Measurements from ENCODE around the gene STPG4.

The STPG4 gene

GRCh38 chr2:47050021-47050760 lies 104.9 kb downstream of the STPG4 start:
- no peak for DNase-seq

GRCh38 chr2:47049502-47049901 lies 105.6 kb downstream of the STPG4 start:
- DNase-seq: no peak

GRCh38 chr2:47048801-47049480 lies 106.2 kb downstream of the STPG4 start:
- peak; percentile 24 for DNase-seq

GRCh38 chr2:47046271-47046670 lies 108.8 kb downstream of the STPG4 start:
- peak; percentile 50 for DNase-seq

GRCh38 chr2:47043891-47044239 lies 111.2 kb downstream of the STPG4 start:
- DNase-seq: no peak

GRCh38 chr2:47043142-47043890 lies 111.8 kb downstream of the STPG4 start:
- no peak for DNase-seq

- no peak for DNase-seq
Measured at GRCh38 chr2:47041891-47042684, 113.0 kb downstream of the STPG4 start.

GRCh38 chr2:47041063-47041462 lies 114.0 kb downstream of the STPG4 start:
- DNase-seq: no peak

- DNase-seq: no peak
Measured at GRCh38 chr2:47040651-47041050, 114.5 kb downstream of the STPG4 start.

- DNase-seq: no peak
Measured at GRCh38 chr2:47039913-47040562, 115.1 kb downstream of the STPG4 start.

- no peak for DNase-seq
Measured at GRCh38 chr2:47039489-47039870, 115.6 kb downstream of the STPG4 start.

- DNase-seq: no peak
Measured at GRCh38 chr2:47038656-47039488, 116.2 kb downstream of the STPG4 start.

- no peak for DNase-seq
Measured at GRCh38 chr2:47037678-47038077, 117.4 kb downstream of the STPG4 start.

All from hematopoietic multipotent progenitor cell treated with erythropoietin and hydrocortisone succinate and interleukin-3 and kit ligand, for 4 days (in vitro differentiated cells).